Panc1 (cell line): ENCODE data around the gene XRCC6.
"Not testable (repeated sequence)": the region's sequence is repeated elsewhere in the genome, so short reads cannot be mapped to it uniquely, and the experiment has no call there.

Experiments used
- CTCF ChIP-seq: fragments of 450-650 bp; IDR thresholded peaks from 2 replicates; pipeline ENCODE4 v1.5.1; 2017; ENCODE audit warnings: mild to moderate bottlenecking
- POLR2AphosphoS5 ChIP-seq: IDR thresholded peaks from 2 replicates; pipeline ENCODE4 v1.6.1; 2012; ENCODE audit warnings: mild to moderate bottlenecking, low read depth, low read length, moderate library complexity

GRCh38 chr22:41593336-41593960, 27.6 kb upstream of the XRCC6 start:
- TF ChIP-seq POLR2AphosphoS5, CTCF: not testable (repeated sequence)
